GM12878 (cell line): ENCODE results near the gene CAPN8. TPM values are rescaled to one million over a fixed set of nuclear protein-coding genes. Genes with fewer than 3 reads are reported as not detected.

Source experiments
- ATAC-seq: fragments of 200-7000 bp; cut with Tn5 transposase; 3 replicates; pipeline ENCODE4 v1.9.1; 2020; ENCODE audit warnings: mild to moderate bottlenecking, moderate library complexity
- BruUV-seq: library from RNA; stranded (reverse); fragments of 400-500 nt; replicated peaks from 2 replicates; lab custom pipeline; 2021; lab: Mats Ljungman, UMichigan
- CTCF ChIA-PET: fragments of 300-600 bp; sonication (Branson Sonifier 250); formaldehyde crosslinking; extraction: SDS; loops from one replicate; lab custom pipeline; 2021; ENCODE audit warnings: inconsistent platforms; lab: Yijun Ruan, JAX
- POLR2A ChIA-PET: fragments of 350-600 bp; formaldehyde crosslinking; extraction: SDS; loops from one replicate; lab custom pipeline; 2021; ENCODE audit warnings: inconsistent platforms; lab: Charles Lee
- RAD21 ChIA-PET: fragments of 300-600 bp; sonication (Branson Sonifier 250); formaldehyde crosslinking; loops from one replicate; lab custom pipeline; 2023; ENCODE audit warnings: antibody characterized with exemption; ENCODE audit not compliant: unreplicated experiment; lab: Charles Lee
- SMC1A ChIA-PET: fragments of 300-600 bp; sonication (Branson Sonifier 250); formaldehyde crosslinking; loops from one replicate; lab custom pipeline; 2023; ENCODE audit not compliant: unreplicated experiment, uncharacterized antibody; lab: Charles Lee
- DNase-seq: peaks from one replicate; pipeline ENCODE4 v3.0.0-alpha.2; 2011; ENCODE audit warnings: low read depth, low spot score
- FAIRE-seq: peaks from 3 replicates; lab custom pipeline; 2011; peaks lifted over from hg19 to GRCh38; lab: Jason Lieb, UNC
- H2AFZ ChIP-seq: 2 replicates; pipeline ENCODE4 v1.6.0; 2011; ENCODE audit warnings: low read depth, low read length, control low read depth; ENCODE audit not compliant: control insufficient read depth
- H3K27ac ChIP-seq: 2 replicates; pipeline ENCODE4 v1.5.1; 2011; ENCODE audit warnings: control low read depth; ENCODE audit not compliant: control insufficient read depth, insufficient read depth
- H3K27me3 ChIP-seq, 2 experiments: replicated peaks in 1 of 2; 2 replicates each; pipeline versions ENCODE4 v1.6.0 to v1.6.1; 2011; ENCODE audit warnings: low read length in 1 of 2; ENCODE audit not compliant: control insufficient read depth in 2 of 2, insufficient read depth in 2 of 2
- H3K36me3 ChIP-seq, 2 experiments: 2 replicates each; pipeline ENCODE4 v1.5.1; 2011; ENCODE audit warnings: low read length in 1 of 2; ENCODE audit not compliant: control insufficient read depth in 2 of 2, insufficient read depth in 2 of 2
- H3K4me1 ChIP-seq: 2 replicates; pipeline ENCODE4 v1.6.1; 2011; ENCODE audit warnings: mild to moderate bottlenecking, low read length, moderate library complexity, mixed read lengths; ENCODE audit not compliant: control insufficient read depth, insufficient read depth
- H3K4me2 ChIP-seq: 2 replicates; pipeline ENCODE4 v1.6.0; 2011; ENCODE audit warnings: control low read depth; ENCODE audit not compliant: control insufficient read depth, insufficient read depth
- H3K4me3 ChIP-seq: fragments of 200-600 bp; sonication (generic); 2 replicates; pipeline ENCODE4 v1.5.1; 2016
- H3K79me2 ChIP-seq: 2 replicates; pipeline ENCODE4 v1.6.0; 2011; ENCODE audit warnings: low read length; ENCODE audit not compliant: control insufficient read depth, insufficient read depth
- H3K9ac ChIP-seq: 2 replicates; pipeline ENCODE4 v1.8.0; 2011; ENCODE audit warnings: low read length, control low read depth, mixed read lengths; ENCODE audit not compliant: control insufficient read depth, insufficient read depth
- H3K9me3 ChIP-seq: replicated peaks from 3 replicates; pipeline ENCODE4 v1.5.1; 2011; ENCODE audit warnings: mild to moderate bottlenecking, low read length; ENCODE audit not compliant: control insufficient read depth, insufficient read depth
- H4K20me1 ChIP-seq: 2 replicates; pipeline ENCODE4 v1.6.0; 2011; ENCODE audit not compliant: control insufficient read depth, insufficient read depth
- CHD2 ChIP-seq: IDR thresholded peaks from 2 replicates; pipeline ENCODE4 v1.6.1; 2011; ENCODE audit warnings: low read depth, low read length, improper control_type of control experiment, borderline replicate concordance
- DPF2 ChIP-seq: fragments of 450-650 bp; IDR thresholded peaks from 2 replicates; pipeline ENCODE4 v1.6.1; 2017; ENCODE audit warnings: mild to moderate bottlenecking
- FOXK2 ChIP-seq: fragments of 450-650 bp; IDR thresholded peaks from 2 replicates; pipeline ENCODE4 v1.6.1; 2017; ENCODE audit warnings: mild to moderate bottlenecking, moderate library complexity
- HDAC2 ChIP-seq: fragments of 200-600 bp; sonication (generic); IDR thresholded peaks from 2 replicates; pipeline ENCODE4 v1.6.1; 2017
- IKZF2 ChIP-seq, 2 experiments: fragments of 450-650 bp; IDR thresholded peaks; 2 replicates each; pipeline ENCODE4 v1.6.1; 2017; ENCODE audit warnings: mild to moderate bottlenecking in 2 of 2, moderate library complexity in 2 of 2
- SMC3 ChIP-seq: IDR thresholded peaks from 2 replicates; pipeline ENCODE4 v1.6.1; 2011; ENCODE audit warnings: low read length, improper control_type of control experiment, borderline replicate concordance
- SPI1 ChIP-seq: IDR thresholded peaks from 2 replicates; pipeline ENCODE4 v1.6.1; 2011; ENCODE audit warnings: low read depth, mild to moderate bottlenecking, low read length, moderate library complexity, borderline replicate concordance; ENCODE audit not compliant: insufficient read depth
- SREBF1 ChIP-seq: IDR thresholded peaks from 2 replicates; pipeline ENCODE4 v1.6.1; 2012; ENCODE audit warnings: mild to moderate bottlenecking, low read length
- TCF12 ChIP-seq: IDR thresholded peaks from 2 replicates; pipeline ENCODE4 v1.6.1; 2011; ENCODE audit warnings: low read depth, mild to moderate bottlenecking, low read length
- TCF7 ChIP-seq: IDR thresholded peaks from 2 replicates; pipeline ENCODE4 v1.6.1; 2014; ENCODE audit warnings: antibody characterized with exemption, borderline replicate concordance
- WGBS: methylation state at CpG from one replicate; pipeline ENCODE4 v1.1.6; 2016; ENCODE audit warnings: low lambda C conversion rate; ENCODE audit not compliant: insufficient replicate concordance, insufficient coverage; ENCODE audit errors: missing lambda C conversion rate; 5-methylcytosine and 5-hydroxymethylcytosine counted together
- in situ Hi-C: fragments of 300-500 bp; cut with MboI; formaldehyde crosslinking; loops from 9 replicates; pipeline ENCODE4 v1.14.3; 2018; ENCODE audit warnings: mixed read lengths
- intact Hi-C: fragments of 100-400 bp; cut with micrococcal nuclease; formaldehyde crosslinking; loops from one replicate; pipeline ENCODE4 v1.14.2; 2022; ENCODE audit not compliant: unreplicated experiment
- polyA plus RNA-seq, 11 experiments: library from polyadenylated mRNA; depleted of rRNA in 4 of 11; unstranded in 6 of 11; stranded (reverse) in 5 of 11; fragments of >200 nt; fragmentation: Nextera tagmentation in 4 of 11; fragmentation: Illumina TruSeq in 1 of 11; extraction: Ambion mirVana in 4 of 11; extraction: Trizol in 1 of 11; gene quantifications; 1 replicate in 1 of 11; 2 replicates in 10 of 11; pipeline versions ENCODE4 v1.2.1 to v1.2.3, GENCODE V29; 2011 to 2016; ENCODE audit warnings: inconsistent platforms in 2 of 11, missing spikeins in 2 of 11, low read depth in 1 of 11
- total RNA-seq, 4 experiments: library from RNA; depleted of rRNA in 3 of 4; stranded (reverse); fragments of >200 nt in 3 of 4; fragmentation: Illumina TruSeq in 1 of 4; extraction: Trizol in 1 of 4; gene quantifications; 2 replicates each; pipeline versions ENCODE4 v1.2.1 to v1.2.3, GENCODE V29; 2013 to 2021
- TF ChIP-seq, protein P1 (sequence below): IDR thresholded peaks from 2 replicates; pipeline ENCODE4 v1.6.1; 2012; ENCODE audit warnings: low read depth, low read length, improper control_type of control experiment

CAPN8 gene
- total and polyA plus RNA-seq, 10 of the 15 experiments (the other 5 are each of a cell fraction or from before 2014, with no cell fraction given): 6.4 to 30.7 (median 12.3) TPM

DNA sequence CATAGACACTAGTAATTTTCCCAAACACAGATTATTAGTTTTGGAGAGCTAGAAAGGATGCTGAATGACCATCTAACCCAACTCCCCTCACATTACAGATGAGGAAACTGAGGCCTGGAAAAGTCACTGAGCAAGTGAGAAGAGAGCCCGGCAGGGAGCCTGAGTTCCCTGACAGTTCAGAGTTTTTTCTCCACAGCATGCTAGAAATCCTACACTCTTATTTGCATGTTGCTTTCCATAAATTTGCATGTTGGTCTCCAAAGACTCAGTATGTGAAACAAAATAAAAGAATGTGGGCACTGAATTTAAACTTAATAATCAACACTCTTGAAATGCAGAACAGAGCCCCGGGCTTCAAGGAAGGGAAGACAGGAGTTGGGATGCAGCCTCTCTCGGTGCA, 140.0 kb downstream of the CAPN8 start:
- no peaks in the 10 kb centered on the region for H4K20me1 ChIP-seq
- no peak overlapping the region for H3K4me2 ChIP-seq
- H3K27me3 ChIP-seq: no peaks in the 10 kb centered on the region
- no peaks in the 10 kb centered on the region; the same call in 2 of the 3 replicates for H3K9me3 ChIP-seq
- BruUV-seq: no TSS peak
- TF ChIP-seq, protein P1, sequence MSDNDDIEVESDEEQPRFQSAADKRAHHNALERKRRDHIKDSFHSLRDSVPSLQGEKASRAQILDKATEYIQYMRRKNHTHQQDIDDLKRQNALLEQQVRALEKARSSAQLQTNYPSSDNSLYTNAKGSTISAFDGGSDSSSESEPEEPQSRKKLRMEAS: no peak
- no peak for TF ChIP-seq TCF7
- no peak for TF ChIP-seq SMC3
- TF ChIP-seq IKZF2 (IDR thresholded peaks at IDR 0.05): no peak
- no peak for TF ChIP-seq DPF2
- no peak for TF ChIP-seq HDAC2
- no peak for TF ChIP-seq SREBF1
- no peak for TF ChIP-seq FOXK2
- TF ChIP-seq SPI1: no peak
- no peak for TF ChIP-seq CHD2
- TF ChIP-seq TCF12: no peak
- no peak overlapping the region for H3K4me3 ChIP-seq
- H2AFZ ChIP-seq: no peak overlapping the region
- ChIA-PET POLR2A (interaction anchor here (1.0 kb wide), 1 partner anchor 345 kb away, joined by 3 read pairs; no protein-coding TSS in a partner anchor), CTCF (interaction anchor here (0.7 to 2.0 kb wide), 4 partner anchors 32 to 392 kb away, joined by 3 to 8 read pairs (median 4); no protein-coding TSS in a partner anchor), RAD21 (interaction anchor here (1.4 kb wide), 1 partner anchor 106 kb away, joined by 4 read pairs; no protein-coding TSS in a partner anchor), SMC1A (interaction anchor here (1.3 to 1.6 kb wide), 3 partner anchors 9 to 31 kb away, joined by 3 to 6 read pairs (median 4); no protein-coding TSS in a partner anchor)
- H3K79me2 ChIP-seq: no peaks in the 10 kb centered on the region
- ATAC-seq (no peak), DNase-seq (no peak), FAIRE-seq (no peak)
- 49% methylated on average over 3 of the region's 3 CpGs for WGBS
- 0 out of 2 replicates have a peak, but pooled peaks cover 3% of the 10 kb centered on the region for H3K4me1 ChIP-seq
- no peak overlapping the region for H3K27ac ChIP-seq
- no peaks in the 10 kb centered on the region for H3K36me3 ChIP-seq
- no peak overlapping the region for H3K9ac ChIP-seq
- intact Hi-C loops (no loop called here), in situ Hi-C loops (no loop called here)
